Measurements from ENCODE around the gene DPAGT1.

DPAGT1 gene

GRCh38 chr11:119095066-119095880 lies 6.4 kb downstream of the DPAGT1 start:
- FAIRE-seq (peak; percentile 97), DNase-seq (ENCODE audit: insufficient read length, low spot score) (peak; percentile 90)

- DNase-seq (ENCODE audit: insufficient read length, low spot score) (no peak), FAIRE-seq (no peak)
Measured at GRCh38 chr11:119094816-119095065, 6.9 kb downstream of the DPAGT1 start.

GRCh38 chr11:119093942-119094815 lies 7.5 kb downstream of the DPAGT1 start:
- no peak for DNase-seq (ENCODE audit: insufficient read length, low spot score)
- FAIRE-seq: no peak

GRCh38 chr11:119092880-119093842 lies 8.5 kb downstream of the DPAGT1 start:
- FAIRE-seq: no peak
- no peak for DNase-seq (ENCODE audit: insufficient read length, low spot score)

- no peak for FAIRE-seq
- DNase-seq (ENCODE audit: insufficient read length, low spot score): no peak
Measured at GRCh38 chr11:119091966-119092879, 9.4 kb downstream of the DPAGT1 start.

GRCh38 chr11:119091178-119091577 lies 10.5 kb downstream of the DPAGT1 start:
- DNase-seq (ENCODE audit: insufficient read length, low spot score): no peak
- no peak for FAIRE-seq

GRCh38 chr11:119089319-119089718 lies 12.3 kb downstream of the DPAGT1 start:
- DNase-seq (ENCODE audit: insufficient read length, low spot score): no peak
- no peak for FAIRE-seq

GRCh38 chr11:119088406-119088805 lies 13.2 kb downstream of the DPAGT1 start:
- FAIRE-seq: no peak

GRCh38 chr11:119087747-119088241 lies 13.9 kb downstream of the DPAGT1 start:
- DNase-seq (ENCODE audit: insufficient read length, low spot score): no peak
- FAIRE-seq: no peak

More at GRCh38 chr11:119088406-119088805, 13.2 kb downstream of the DPAGT1 start:
- no peak for DNase-seq (ENCODE audit: insufficient read length, low spot score)

- no peak for DNase-seq (ENCODE audit: insufficient read length, low spot score)
- no peak for FAIRE-seq
Measured at GRCh38 chr11:119087123-119087522, 14.5 kb downstream of the DPAGT1 start.

- no peak for DNase-seq (ENCODE audit: insufficient read length, low spot score)
- no peak for FAIRE-seq
Measured at GRCh38 chr11:119085437-119085847, 16.2 kb downstream of the DPAGT1 start.

GRCh38 chr11:119084663-119085436 lies 16.8 kb downstream of the DPAGT1 start, which contains the start of gene HMBS:
TSS of gene HMBS (plus strand) at chr11:119084881. CDS start at chr11:119085034, 153 bp downstream.
- FAIRE-seq (peak; percentile 97), DNase-seq (ENCODE audit: insufficient read length, low spot score) (peak; percentile 89)

- no peak for DNase-seq (ENCODE audit: insufficient read length, low spot score)
Measured at GRCh38 chr11:119081682-119082260, 19.9 kb downstream of the DPAGT1 start.

GRCh38 chr11:119078675-119079420 lies 22.8 kb downstream of the DPAGT1 start:
- DNase-seq (ENCODE audit: insufficient read length, low spot score) (no peak), FAIRE-seq (no peak)

More at GRCh38 chr11:119081682-119082260, 19.9 kb downstream of the DPAGT1 start:
- no peak for FAIRE-seq

- DNase-seq (ENCODE audit: insufficient read length, low spot score) (no peak), FAIRE-seq (no peak)
Measured at GRCh38 chr11:119077839-119078238, 23.8 kb downstream of the DPAGT1 start.

- FAIRE-seq (peak; percentile 98), DNase-seq (ENCODE audit: insufficient read length, low spot score) (peak; percentile 99)
Measured at GRCh38 chr11:119067371-119068222, 34.1 kb downstream of the DPAGT1 start, which contains the start of gene VPS11. TSS of gene VPS11 (plus strand) at chr11:119067818. CDS start at chr11:119067824, 6 bp downstream.
